ENCODE measurements around the gene AOPEP. TPM values are rescaled to one million over a fixed set of nuclear protein-coding genes. Genes with fewer than 3 reads are reported as not detected.
"Not testable (repeated sequence)": the region's sequence is repeated elsewhere in the genome, so short reads cannot be mapped to it uniquely, and the experiment has no call there.

The AOPEP gene
- total RNA-seq, 2 experiments from 2014 or later = 6.9 to 7.0 TPM

GRCh38 chr9:94872891-94873511, 146.5 kb downstream of the AOPEP start:
- no peaks in the 10 kb centered on the region for H3K27me3 Mint-ChIP-seq
- ATAC-seq (ENCODE audit: poor library complexity) (no peak), DNase-seq (no peak)
- no peak for TF ChIP-seq CTCF (IDR thresholded peaks at IDR 0.05)
- no peaks in the 10 kb centered on the region for H3K36me3 Mint-ChIP-seq (ENCODE audit: low read depth)
- Histone ChIP-seq H3K4me1 (ENCODE audit: insufficient read depth, low read length) (peaks cover 25% of the 10 kb centered on the region), H3K27me3 (ENCODE audit: control insufficient read depth in 1 of 2, insufficient read depth in 2 of 2, low read length in 2 of 2) (no peaks in the 10 kb centered on the region), H3K36me3 (ENCODE audit: insufficient read depth, low read length) (no peaks in the 10 kb centered on the region), H3K4me3 (ENCODE audit: low read length) (no peak overlapping the region), H3K27ac (ENCODE audit: low read depth in 1 of 2, low read length in 2 of 2) (no peak overlapping the region), H3K9me3 (ENCODE audit: control insufficient read depth in 1 of 2, insufficient read depth in 1 of 2, low read length in 2 of 2) (no peaks in the 10 kb centered on the region)
- H3K4me1 Mint-ChIP-seq (ENCODE audit: low read depth) = peaks cover 30% of the 10 kb centered on the region
- no peak overlapping the region for H3K4me3 Mint-ChIP-seq
- intact Hi-C loops (cut with DNase I, micrococcal nuclease) = loop anchor here in 1 of 2 experiments (5.0 to 10.0 kb wide), 2 partner anchors 44 to 132 kb away; no protein-coding TSS in a partner anchor
- ChIA-PET CTCF (no interaction called here), POLR2A (interaction anchor here (1.2 to 1.7 kb wide), 2 partner anchors 8 to 147 kb away, joined by 3 to 4 read pairs; partner anchors contain the start of gene AOPEP)
- H3K9me3 Mint-ChIP-seq = peaks cover 2% of the 10 kb centered on the region
- no peak overlapping the region for H3K27ac Mint-ChIP-seq

GRCh38 chr9:94874316-94874715, 147.8 kb downstream of the AOPEP start:
- Histone ChIP-seq H3K9me3 (ENCODE audit: control insufficient read depth in 1 of 2, insufficient read depth in 1 of 2, low read length in 2 of 2) (no peaks in the 10 kb centered on the region), H3K27ac (ENCODE audit: low read depth in 1 of 2, low read length in 2 of 2) (no peak overlapping the region), H3K27me3 (ENCODE audit: control insufficient read depth in 1 of 2, insufficient read depth in 2 of 2, low read length in 2 of 2) (no peaks in the 10 kb centered on the region), H3K4me3 (ENCODE audit: low read length) (no peak overlapping the region), H3K36me3 (ENCODE audit: insufficient read depth, low read length) (no peaks in the 10 kb centered on the region), H3K4me1 (ENCODE audit: insufficient read depth, low read length) (peaks cover 32% of the 10 kb centered on the region)
- ChIA-PET POLR2A (no interaction called here), CTCF (no interaction called here)
- no peak for TF ChIP-seq CTCF (IDR thresholded peaks at IDR 0.05)
- no peaks in the 10 kb centered on the region for H3K36me3 Mint-ChIP-seq (ENCODE audit: low read depth)
- no peaks in the 10 kb centered on the region for H3K27me3 Mint-ChIP-seq
- H3K9me3 Mint-ChIP-seq = peaks cover 2% of the 10 kb centered on the region
- peaks cover 41% of the 10 kb centered on the region for H3K4me1 Mint-ChIP-seq (ENCODE audit: low read depth)
- ATAC-seq (ENCODE audit: poor library complexity) (no peak), DNase-seq (no peak)
- intact Hi-C loops (cut with DNase I, micrococcal nuclease) = loop anchor here in 1 of 2 experiments (5.0 to 10.0 kb wide), 2 partner anchors 43 to 130 kb away; no protein-coding TSS in a partner anchor
- H3K4me3 Mint-ChIP-seq = no peak overlapping the region
- no peak overlapping the region for H3K27ac Mint-ChIP-seq

- TF ChIP-seq CTCF (IDR thresholded peaks at IDR 0.05) = no peak
- ChIA-PET CTCF (interaction anchor here (0.7 kb wide), 1 partner anchor 57 kb away, joined by 3 read pairs; no protein-coding TSS in a partner anchor), POLR2A (no interaction called here)
- H3K27ac ChIP-seq (ENCODE audit: low read depth in 1 of 2, low read length in 2 of 2) = no peak overlapping the region
- Mint-ChIP-seq H3K4me1 (ENCODE audit: low read depth) (peaks cover 34% of the 10 kb centered on the region), H3K27me3 (no peaks in the 10 kb centered on the region), H3K27ac (no peak overlapping the region), H3K36me3 (ENCODE audit: low read depth) (no peaks in the 10 kb centered on the region), H3K9me3 (peaks cover 2% of the 10 kb centered on the region), H3K4me3 (no peak overlapping the region)
- peaks cover 25% of the 10 kb centered on the region for H3K4me1 ChIP-seq (ENCODE audit: insufficient read depth, low read length)
- no peaks in the 10 kb centered on the region for H3K27me3 ChIP-seq (ENCODE audit: control insufficient read depth in 1 of 2, insufficient read depth in 2 of 2, low read length in 2 of 2)
- intact Hi-C loops (cut with DNase I, micrococcal nuclease) = loop anchor here in 1 of 2 experiments (10.0 kb wide), 1 partner anchor 129 kb away; no protein-coding TSS in a partner anchor
- H3K4me3 ChIP-seq (ENCODE audit: low read length) = no peak overlapping the region
- DNase-seq (no peak), ATAC-seq (ENCODE audit: poor library complexity) (no peak)
- H3K9me3 ChIP-seq (ENCODE audit: control insufficient read depth in 1 of 2, insufficient read depth in 1 of 2, low read length in 2 of 2) = no peaks in the 10 kb centered on the region
- no peaks in the 10 kb centered on the region for H3K36me3 ChIP-seq (ENCODE audit: insufficient read depth, low read length)
These were observed 149.0 kb downstream of the AOPEP start for GRCh38 chr9:94875300-94876020.

GRCh38 chr9:94878804-94879203, 152.3 kb downstream of the AOPEP start:
- H3K4me3 Mint-ChIP-seq; H3K27ac ChIP-seq (ENCODE audit: low read depth in 1 of 2, low read length in 2 of 2); H3K4me3 ChIP-seq (ENCODE audit: low read length); H3K36me3 ChIP-seq (ENCODE audit: insufficient read depth, low read length); H3K27ac Mint-ChIP-seq; POLR2A ChIA-PET; H3K36me3 Mint-ChIP-seq (ENCODE audit: low read depth); H3K9me3 Mint-ChIP-seq; H3K4me1 ChIP-seq (ENCODE audit: insufficient read depth, low read length); ATAC-seq (ENCODE audit: poor library complexity); H3K27me3 ChIP-seq (ENCODE audit: control insufficient read depth in 1 of 2, insufficient read depth in 2 of 2, low read length in 2 of 2); H3K27me3 Mint-ChIP-seq; H3K9me3 ChIP-seq (ENCODE audit: control insufficient read depth in 1 of 2, insufficient read depth in 1 of 2, low read length in 2 of 2): not testable (repeated sequence)
- H3K4me1 Mint-ChIP-seq (ENCODE audit: low read depth) = peaks cover 12% of the 10 kb centered on the region
- CTCF ChIA-PET = interaction anchor here (1.6 kb wide), 1 partner anchor 17 kb away, joined by 4 read pairs; no protein-coding TSS in a partner anchor
- peak in 1 of 14 experiments; percentile 28 for DNase-seq
- intact Hi-C loops (cut with DNase I, micrococcal nuclease) = loop anchor here in 1 of 2 experiments (10.0 kb wide), 1 partner anchor 126 kb away; no protein-coding TSS in a partner anchor

Data from CD4-positive, alpha-beta T cell (primary cell).